COR-L47 (cell line): ENCODE data around the gene VILL.
A peak's percentile ranks its signal among the peaks of the same experiment; 100 is the strongest.
"Not testable (repeated sequence)": the region's sequence is repeated elsewhere in the genome, so short reads cannot be mapped to it uniquely, and the experiment has no call there.

Experiments used
- DNase-seq: peaks from one replicate; lab custom pipeline; 2025; lab: John Stamatoyannopoulos, UW

VILL gene

DNA sequence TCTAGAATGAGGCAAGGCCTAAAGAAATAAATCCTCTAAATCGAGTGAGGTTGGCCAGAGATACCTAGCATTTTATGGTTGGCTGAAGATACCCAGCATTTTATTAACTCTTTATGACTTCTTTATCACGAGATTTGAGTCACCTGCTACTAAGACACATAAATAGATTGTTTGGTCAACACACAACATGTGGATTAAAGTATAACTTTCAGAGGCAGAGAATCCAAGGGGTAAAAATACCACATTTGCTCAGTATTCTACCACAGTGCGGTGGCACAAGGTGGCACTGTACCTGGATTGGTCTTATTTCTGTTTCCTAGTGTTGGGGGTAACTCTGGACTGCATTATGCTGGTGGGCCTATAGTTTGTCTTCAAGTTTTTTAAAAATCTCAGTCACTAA, 27.0 kb upstream of the VILL start:
- DNase-seq: no peak

DNA sequence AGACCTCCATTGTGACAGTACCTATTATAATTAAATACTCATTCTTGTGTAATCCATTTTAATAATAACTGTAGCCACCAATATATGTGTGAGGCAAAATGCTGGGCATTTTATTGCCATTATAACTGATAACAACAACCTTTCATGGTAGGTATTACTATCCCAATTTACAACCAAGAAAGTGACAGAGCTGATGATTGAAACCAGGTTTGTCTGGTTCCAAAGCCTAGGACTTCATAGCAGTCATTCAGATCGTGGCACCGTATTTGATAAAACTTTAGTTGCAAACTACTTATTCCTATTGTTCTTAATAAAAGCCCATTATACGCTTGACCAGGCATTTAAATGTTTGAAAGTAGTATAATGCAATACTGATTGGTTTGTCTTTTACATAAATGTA, 26.4 kb upstream of the VILL start:
- no peak for DNase-seq

DNA sequence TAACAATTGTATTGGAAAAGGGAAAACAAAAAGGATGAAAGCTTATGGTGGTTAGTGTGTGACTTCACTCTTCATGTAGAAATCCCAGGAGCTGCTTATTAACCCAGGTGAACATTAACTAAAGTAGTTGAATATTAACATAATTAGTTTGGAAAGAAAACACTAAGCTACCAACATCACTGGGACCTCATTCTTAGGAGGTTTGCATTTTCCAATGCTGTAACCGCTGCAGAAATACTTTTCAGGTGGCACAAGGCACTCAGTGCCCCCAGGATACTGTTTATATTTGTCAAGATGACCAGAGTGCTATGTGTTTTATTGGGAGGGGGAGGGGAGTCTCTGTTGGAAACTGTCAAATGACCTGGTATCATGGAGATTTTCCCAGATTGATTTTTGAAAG, 25.9 kb upstream of the VILL start:
- no peak for DNase-seq

DNA sequence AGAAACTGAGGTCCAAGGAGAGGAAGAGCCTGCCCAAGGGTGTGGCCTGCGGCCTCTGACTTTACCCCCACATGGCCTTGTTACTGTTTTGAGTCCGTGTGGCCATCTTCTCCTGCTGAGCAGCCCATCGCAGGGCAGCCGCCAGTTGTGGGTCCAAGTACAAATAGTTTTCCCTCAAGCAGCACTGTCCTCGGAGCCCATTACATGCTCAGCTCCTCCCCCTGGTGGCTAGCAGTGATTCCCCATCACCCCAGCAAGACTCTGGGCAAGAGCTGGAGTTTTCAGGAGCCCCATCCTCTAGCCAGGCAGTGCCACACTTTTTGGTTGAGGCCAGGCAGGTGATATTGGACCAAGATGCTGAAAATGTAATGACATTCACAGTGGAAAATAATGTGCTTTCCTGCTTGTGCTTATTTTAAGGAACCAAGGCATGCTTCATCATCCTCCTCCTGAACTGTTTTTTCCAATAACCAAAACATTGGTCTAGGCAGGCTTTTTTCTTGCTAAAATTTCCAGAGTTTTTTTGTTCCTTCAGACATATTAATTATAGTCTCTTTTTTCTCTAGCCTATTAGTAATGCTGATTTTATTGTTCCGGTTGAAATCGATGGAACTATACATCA, 23.2 kb upstream of the VILL start:
- DNase-seq: peak; percentile 4

- no peak for DNase-seq
These were observed 22.4 kb upstream of the VILL start for GRCh38 chr3:37968199-37968598.

DNA sequence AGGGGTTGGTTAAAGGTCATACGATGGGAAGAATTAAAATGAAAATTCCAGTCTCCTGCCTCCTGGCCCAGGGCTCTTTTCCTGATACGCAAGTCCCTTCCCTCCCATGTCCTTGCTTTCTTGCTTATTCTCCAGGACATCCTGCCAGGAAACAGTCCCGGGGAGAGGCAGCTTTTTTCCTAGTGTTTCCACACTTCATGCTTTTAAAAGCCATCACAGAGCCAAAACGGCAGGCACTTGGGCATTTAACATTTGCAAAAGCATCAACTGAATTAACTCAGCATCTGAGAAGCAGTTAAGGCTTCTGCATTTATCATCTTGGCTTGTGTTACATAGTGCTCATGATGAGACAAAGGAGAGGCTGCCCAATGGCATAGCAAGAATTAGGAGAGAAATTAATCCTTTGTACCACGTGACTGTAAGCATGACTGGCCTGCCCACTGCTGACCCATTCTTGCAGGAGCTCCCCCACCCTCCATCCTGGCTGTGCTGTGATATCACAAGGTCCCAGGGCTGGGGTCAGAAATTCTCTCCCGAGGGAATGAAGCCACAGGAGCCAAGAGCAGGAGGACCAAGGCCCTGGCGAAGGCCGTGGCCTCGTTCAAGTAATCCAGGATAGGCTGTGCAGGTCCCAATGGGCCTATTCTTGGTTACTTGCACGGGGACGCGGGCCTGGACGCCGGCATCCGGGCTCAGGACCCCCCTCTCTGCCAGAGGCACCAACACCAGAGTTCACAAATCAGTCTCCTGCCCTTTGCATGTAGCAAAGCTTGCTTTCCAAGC, 21.6 kb upstream of the VILL start:
- no peak for DNase-seq

DNA sequence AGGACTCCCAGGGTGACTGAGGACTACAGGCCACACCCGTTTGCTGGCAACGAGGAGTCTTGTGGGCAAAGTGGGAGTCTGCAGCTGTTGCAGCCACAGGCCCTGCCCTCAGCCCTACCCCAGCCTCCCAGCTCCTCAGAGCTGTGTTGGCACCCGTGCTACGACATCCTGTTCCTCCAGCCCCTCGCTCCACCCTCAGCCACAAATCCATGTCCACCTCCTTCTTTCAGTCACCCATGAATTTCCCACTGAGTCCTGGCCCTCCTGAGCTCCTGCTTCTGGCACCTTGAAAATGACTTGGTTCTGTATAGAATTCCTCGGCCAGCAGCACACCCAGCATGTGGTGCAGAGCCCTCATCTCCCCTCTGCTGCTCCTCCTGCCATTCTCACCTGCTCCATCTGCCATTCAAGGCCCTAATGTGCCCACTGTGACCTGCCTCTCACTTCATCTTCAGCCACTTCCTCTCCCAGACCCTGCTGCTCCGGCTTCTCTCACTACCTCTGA, 20.9 kb upstream of the VILL start:
- no peak for DNase-seq

DNA sequence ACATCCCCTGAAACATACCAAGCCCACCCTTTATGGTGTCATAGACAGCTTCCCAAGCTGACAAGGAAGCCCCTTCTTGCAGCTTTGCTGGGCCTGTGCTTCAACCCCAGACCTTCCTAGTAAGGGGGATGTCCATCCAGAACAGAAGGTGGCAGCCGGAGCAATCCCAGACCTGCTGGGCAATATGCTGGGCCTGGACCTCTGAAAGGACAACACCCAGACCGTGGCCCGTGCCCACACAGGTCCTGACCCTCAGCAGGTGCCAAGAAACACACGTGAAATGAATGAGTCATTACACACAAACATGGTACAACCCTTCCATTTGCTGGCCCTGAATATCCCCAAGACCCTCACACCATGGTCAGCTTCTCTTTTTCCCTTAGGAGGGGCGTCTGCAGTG, 19.8 kb upstream of the VILL start:
- DNase-seq: no peak

DNA sequence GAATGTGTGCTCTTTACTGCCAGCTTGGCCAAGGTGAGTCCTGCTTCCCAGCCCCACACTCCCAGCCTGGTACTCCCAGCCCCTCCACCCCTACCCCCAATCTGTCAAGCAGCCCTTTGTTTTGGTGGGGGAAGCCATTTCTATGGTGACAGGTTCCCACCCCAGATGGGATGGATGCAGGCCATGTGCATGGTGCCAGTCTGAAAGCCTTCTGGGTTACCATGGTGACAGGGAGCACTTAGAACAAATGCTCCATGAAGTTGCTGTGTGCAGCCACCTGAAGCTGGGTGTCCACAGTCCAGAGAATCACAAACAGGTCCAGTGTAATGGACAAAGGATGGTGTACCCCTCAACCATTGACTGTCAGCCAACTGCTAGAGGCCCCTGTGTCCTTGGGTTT, 19.1 kb upstream of the VILL start:
- no peak for DNase-seq

DNA sequence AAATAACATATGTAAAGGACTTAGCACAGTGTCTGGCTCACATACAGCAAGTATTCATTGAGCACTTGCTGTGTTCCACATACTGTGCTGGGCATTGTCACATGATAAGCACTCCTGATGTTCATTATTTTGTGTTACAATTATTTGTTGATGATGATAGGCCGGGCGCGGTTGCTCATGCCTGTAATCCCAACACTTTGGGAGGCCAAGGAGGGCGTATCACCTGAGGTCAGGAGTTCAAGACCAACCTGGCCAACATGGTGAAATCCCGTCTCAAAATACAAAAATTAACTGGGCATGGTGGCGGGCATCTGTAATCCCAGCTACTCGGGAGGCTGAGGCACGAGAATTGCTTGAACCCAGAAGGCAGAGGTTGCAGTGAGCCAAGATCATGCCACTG, 18.5 kb upstream of the VILL start:
- DNase-seq: not testable (repeated sequence)

DNA sequence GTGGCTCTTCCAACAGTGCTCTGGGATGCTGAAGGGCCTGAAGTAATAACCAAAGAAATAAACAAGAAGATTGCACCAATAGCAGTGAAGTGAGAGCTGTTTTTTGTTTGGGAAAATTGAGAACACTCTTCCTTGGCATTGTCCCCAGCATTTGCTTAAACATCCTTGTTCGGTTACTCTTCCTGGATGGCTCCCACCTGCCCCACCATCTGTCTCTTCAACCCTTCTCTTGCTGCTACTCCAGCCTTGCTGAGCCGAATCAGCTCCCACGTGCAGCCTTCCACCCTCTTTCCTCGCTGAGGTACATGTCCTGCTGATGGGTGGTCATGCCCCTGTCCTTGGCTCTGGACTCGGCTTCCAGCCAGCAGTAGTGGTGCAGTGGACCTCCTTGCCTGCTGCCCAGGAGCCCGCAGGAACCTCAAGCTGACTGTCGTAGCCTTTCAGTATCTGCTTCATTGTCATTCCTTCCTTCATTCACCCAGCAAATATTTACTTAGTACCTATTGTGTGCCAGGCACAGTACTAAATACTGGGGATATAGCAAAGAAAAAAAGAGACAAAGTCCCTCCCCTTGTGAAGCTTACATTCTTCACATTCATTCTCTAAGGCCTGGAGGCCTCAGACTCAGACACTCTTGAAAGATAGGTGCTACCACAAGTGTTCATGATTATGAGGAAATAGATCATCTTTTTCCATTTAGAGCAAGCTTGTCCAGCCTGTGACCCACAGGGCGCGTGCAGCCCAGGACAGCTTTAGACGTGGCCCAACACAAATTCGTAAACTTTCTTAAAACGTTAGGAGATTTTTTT, 17.1 kb upstream of the VILL start:
- no peak for DNase-seq

GRCh38 chr3:37974121-37975083, 16.2 kb upstream of the VILL start:
- peak; percentile 11 for DNase-seq

DNA sequence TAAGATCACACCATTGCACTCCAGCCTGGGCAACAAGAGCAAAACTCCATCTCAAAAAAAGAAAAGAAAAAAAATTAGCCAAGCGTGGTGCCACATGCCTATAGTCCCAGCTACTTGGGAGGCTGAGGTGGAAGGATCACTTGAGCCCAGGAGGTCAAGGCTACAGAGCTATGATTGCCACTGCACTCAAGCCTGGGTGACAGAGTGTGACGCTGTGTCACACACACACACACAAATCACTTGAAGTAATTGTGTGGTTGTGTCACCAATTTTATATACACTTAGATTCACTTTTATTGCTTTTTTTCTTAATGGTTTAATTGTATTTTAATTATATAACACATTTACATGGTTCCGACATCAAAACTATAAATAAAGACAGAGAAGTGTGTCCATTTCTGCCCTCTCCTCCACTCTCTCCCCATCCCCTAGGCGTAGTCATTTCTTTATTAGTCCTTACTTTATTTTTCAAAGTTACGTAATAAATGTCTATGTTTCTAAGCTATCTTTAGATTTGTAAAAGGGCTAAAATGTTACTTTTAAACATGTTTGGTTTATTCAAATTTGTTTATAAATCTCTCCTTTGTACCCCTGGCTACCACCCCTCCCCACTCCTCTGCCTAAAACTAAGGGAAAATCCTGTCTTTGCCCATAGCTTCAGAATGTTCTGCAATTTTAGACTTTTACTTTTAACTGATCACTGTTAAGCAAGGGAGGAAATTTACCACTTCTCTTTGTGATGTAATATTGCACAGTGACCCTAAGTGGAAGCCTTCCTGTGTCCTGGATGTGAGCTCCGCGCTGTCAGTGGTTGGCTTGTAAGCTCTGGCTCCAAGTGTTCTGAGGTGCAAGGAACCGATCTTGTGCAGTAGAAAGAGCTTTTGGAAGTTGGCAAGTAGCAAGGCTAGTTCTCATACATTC, 10.8 kb upstream of the VILL start:
- no peak for DNase-seq

GRCh38 chr3:37980462-37981347, 9.9 kb upstream of the VILL start:
- DNase-seq: no peak

DNA sequence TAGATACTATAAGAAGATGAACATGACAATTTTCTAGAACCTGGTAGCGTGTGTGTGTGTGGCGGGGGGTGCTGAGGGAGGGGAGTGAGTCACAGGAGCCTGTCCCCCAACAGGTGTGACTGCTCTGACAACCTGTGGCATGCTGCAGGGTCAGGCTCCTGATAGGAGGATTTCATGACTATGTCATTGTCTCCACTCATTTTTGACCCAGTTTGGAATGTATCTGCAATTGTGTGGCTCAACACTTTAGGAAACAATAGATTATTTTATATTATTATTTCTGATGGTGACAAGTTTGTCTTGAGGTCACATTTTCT, 9.3 kb upstream of the VILL start:
- no peak for DNase-seq

- DNase-seq: no peak
These were observed 8.3 kb upstream of the VILL start for GRCh38 chr3:37982331-37982730.

DNA sequence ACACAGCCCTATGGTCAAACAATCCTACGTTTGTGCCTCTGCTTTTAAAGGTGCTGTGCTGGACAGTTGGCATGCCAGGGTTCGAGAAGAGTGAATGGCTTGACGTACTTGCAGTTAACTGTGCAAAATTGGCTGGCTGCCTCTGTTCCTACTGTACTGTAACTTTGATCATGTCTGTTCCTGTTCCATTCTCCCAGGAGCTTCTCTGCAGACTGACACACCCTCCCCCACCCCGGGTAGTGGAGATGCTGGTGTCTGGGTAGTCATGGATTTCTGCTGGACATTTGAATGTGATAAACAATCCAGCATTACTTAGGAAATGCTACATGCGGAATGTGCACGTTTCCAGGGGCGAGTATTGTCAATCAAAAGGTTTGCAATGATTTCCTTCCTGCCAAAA, 6.5 kb upstream of the VILL start:
- no peak for DNase-seq

GRCh38 chr3:37984596-37984995, 6.0 kb upstream of the VILL start:
- no peak for DNase-seq

DNA sequence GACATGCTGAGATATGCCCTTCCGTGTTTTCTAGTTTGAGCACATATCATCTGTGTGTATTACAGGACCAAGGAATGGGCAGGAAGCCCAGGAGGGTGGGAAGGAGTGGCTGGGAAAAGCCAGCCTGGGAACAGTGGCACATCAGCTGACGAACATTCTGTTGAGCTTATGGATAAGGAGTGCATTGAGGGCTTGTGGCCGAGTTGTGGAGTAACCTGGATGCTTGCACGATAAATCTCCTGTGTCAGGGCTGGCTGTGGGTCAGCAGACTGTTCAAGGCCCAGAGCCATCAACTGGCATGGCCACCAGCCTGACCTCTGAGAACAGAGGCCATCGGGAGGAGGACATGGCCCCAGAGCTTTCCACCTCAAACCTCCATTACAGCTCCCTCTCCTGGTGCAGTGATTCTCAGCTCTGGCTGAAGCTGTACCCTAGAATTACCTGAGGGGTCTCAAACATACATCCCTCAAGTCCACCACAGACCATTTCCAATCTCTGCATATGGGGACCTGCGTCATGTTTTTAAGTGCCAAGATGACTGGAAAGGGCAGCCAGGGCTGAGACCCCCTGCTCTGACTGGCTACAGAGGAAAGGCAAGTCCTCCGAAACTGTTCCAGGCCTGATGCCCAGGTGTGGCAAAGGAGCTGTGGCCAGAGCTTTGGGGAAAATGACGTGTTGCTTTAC, 4.8 kb upstream of the VILL start:
- DNase-seq: no peak
